Measurements from ENCODE around the gene NECAP2.
"Not testable (repeated sequence)": the region's sequence is repeated elsewhere in the genome, so short reads cannot be mapped to it uniquely, and the experiment has no call there.

The NECAP2 gene

GRCh38 chr1:16425125-16426025 is 15.1 kb upstream of the NECAP2 start:
- no peak for DNase-seq (ENCODE audit: low read depth)

- DNase-seq (ENCODE audit: low read depth) = no peak
These were observed 9.9 kb upstream of the NECAP2 start for GRCh38 chr1:16430606-16431005.

- DNase-seq (ENCODE audit: low read depth) = no peak
These were observed 7.5 kb upstream of the NECAP2 start for GRCh38 chr1:16433030-16433429.

- DNase-seq (ENCODE audit: low read depth) = no peak
These were observed 6.5 kb upstream of the NECAP2 start for GRCh38 chr1:16434007-16434406.

GRCh38 chr1:16434501-16434900 is 6.0 kb upstream of the NECAP2 start:
- DNase-seq (ENCODE audit: low read depth) = no peak

GRCh38 chr1:16436946-16437474 is 3.5 kb upstream of the NECAP2 start, which contains the start of gene SPATA21:
Gene SPATA21 (minus strand): TSS chr1:16437424. CDS start chr1:16431371, 6,053 bp downstream.
- DNase-seq (ENCODE audit: low read depth) = no peak

GRCh38 chr1:16438516-16438915 is 2.0 kb upstream of the NECAP2 start:
- DNase-seq (ENCODE audit: low read depth) = no peak

GRCh38 chr1:16438924-16439323 is 1.6 kb upstream of the NECAP2 start:
- no peak for DNase-seq (ENCODE audit: low read depth)

GRCh38 chr1:16440131-16440469 is 424 bp upstream of the NECAP2 start:
- no peak for DNase-seq (ENCODE audit: low read depth)

GRCh38 chr1:16441282-16441665 is 750 bp downstream of the NECAP2 start:
- DNase-seq (ENCODE audit: low read depth) = no peak

- DNase-seq (ENCODE audit: low read depth) = no peak
These were observed 1.7 kb downstream of the NECAP2 start for GRCh38 chr1:16442265-16442664.

GRCh38 chr1:16442941-16443340 is 2.4 kb downstream of the NECAP2 start:
- DNase-seq (ENCODE audit: low read depth) = no peak

GRCh38 chr1:16443975-16444770 is 3.6 kb downstream of the NECAP2 start:
- DNase-seq (ENCODE audit: low read depth) = no peak

GRCh38 chr1:16445052-16445451 is 4.5 kb downstream of the NECAP2 start:
- no peak for DNase-seq (ENCODE audit: low read depth)

GRCh38 chr1:16446116-16446515 is 5.6 kb downstream of the NECAP2 start:
- no peak for DNase-seq (ENCODE audit: low read depth)

- no peak for DNase-seq (ENCODE audit: low read depth)
These were observed 7.1 kb downstream of the NECAP2 start for GRCh38 chr1:16447641-16448040.

- DNase-seq (ENCODE audit: low read depth) = no peak
These were observed 8.5 kb downstream of the NECAP2 start for GRCh38 chr1:16449065-16449464.

- no peak for DNase-seq (ENCODE audit: low read depth)
These were observed 9.1 kb downstream of the NECAP2 start for GRCh38 chr1:16449666-16450065.

GRCh38 chr1:16450863-16451481 is 10.4 kb downstream of the NECAP2 start:
- no peak for DNase-seq (ENCODE audit: low read depth)

GRCh38 chr1:16451841-16452528 is 11.5 kb downstream of the NECAP2 start:
- DNase-seq (ENCODE audit: low read depth) = no peak

- DNase-seq (ENCODE audit: low read depth) = not testable (repeated sequence)
These were observed 14.4 kb downstream of the NECAP2 start for GRCh38 chr1:16454909-16455308.

GRCh38 chr1:16456151-16456550 is 15.6 kb downstream of the NECAP2 start:
- not testable (repeated sequence) for DNase-seq (ENCODE audit: low read depth)
